SK-N-MC (cell line): ENCODE measurements around the gene TBL1X.

ENCODE experiments used
- DNase-seq: peaks from one replicate; pipeline ENCODE4 v3.0.0-alpha.2; 2011; ENCODE audit warnings: low read depth, low spot score
- H3K27ac ChIP-seq: fragments of 200-600 bp; sonication (generic); 2 replicates; pipeline ENCODE4 v1.5.1; 2016; ENCODE audit warnings: mixed run types
- H3K36me3 ChIP-seq: fragments of 200-600 bp; sonication (generic); 2 replicates; pipeline ENCODE4 v1.6.1; 2017; ENCODE audit warnings: antibody characterized with exemption, low read length, mixed read lengths; ENCODE audit not compliant: insufficient read depth
- H3K4me3 ChIP-seq: fragments of 200-600 bp; sonication (generic); 2 replicates; pipeline ENCODE4 v1.5.1; 2016
- H3K9ac ChIP-seq: fragments of 200-600 bp; sonication (generic); 2 replicates; pipeline ENCODE4 v1.8.0; 2017; ENCODE audit warnings: mixed run types, mixed read lengths; ENCODE audit not compliant: insufficient read length
- H3K9me3 ChIP-seq: fragments of 200-600 bp; sonication (generic); 2 replicates; pipeline ENCODE4 v1.6.1; 2017; ENCODE audit warnings: low read depth, mild to moderate bottlenecking, antibody characterized with exemption, low read length, moderate library complexity, mixed read lengths
- EZH2 ChIP-seq: fragments of 200-600 bp; sonication (generic); IDR thresholded peaks from one replicate; pipeline ENCODE4 v1.6.1; 2017; ENCODE audit warnings: antibody characterized with exemption
- FOXP2 ChIP-seq: optimal IDR thresholded peaks from 2 replicates; pipeline ENCODE3; 2011; ENCODE audit warnings: mild to moderate bottlenecking, moderate library complexity; ENCODE audit not compliant: insufficient read depth; ENCODE audit errors: extremely low read length, control extremely low read depth
- POLR2AphosphoS5 ChIP-seq: IDR thresholded peaks from 2 replicates; pipeline ENCODE4 v1.6.1; 2012; ENCODE audit warnings: mild to moderate bottlenecking, low read depth, low read length, borderline replicate concordance

The TBL1X gene

GRCh38 chrX:9739130-9739529, 274.3 kb downstream of the TBL1X start:
- no peaks in the 10 kb centered on the region for H3K9me3 ChIP-seq
- no peak for DNase-seq
- no peak overlapping the region for H3K27ac ChIP-seq
- TF ChIP-seq POLR2AphosphoS5: no peak
- no peak for TF ChIP-seq EZH2
- no peak for TF ChIP-seq FOXP2
- no peak overlapping the region for H3K9ac ChIP-seq
- no peak overlapping the region for H3K4me3 ChIP-seq
- no peaks in the 10 kb centered on the region for H3K36me3 ChIP-seq

- Histone ChIP-seq H3K4me3 (no peak overlapping the region), H3K9ac (no peak overlapping the region), H3K9me3 (no peaks in the 10 kb centered on the region), H3K36me3 (no peaks in the 10 kb centered on the region), H3K27ac (no peak overlapping the region)
- TF ChIP-seq EZH2 (no peak), POLR2AphosphoS5 (no peak), FOXP2 (no peak)
- DNase-seq: no peak
Observed at GRCh38 chrX:9745417-9746115, 280.7 kb downstream of the TBL1X start.

- no peak overlapping the region for H3K27ac ChIP-seq
- no peak overlapping the region for H3K9ac ChIP-seq
- TF ChIP-seq POLR2AphosphoS5: no peak
- TF ChIP-seq FOXP2: no peak
- TF ChIP-seq EZH2: no peak
- no peaks in the 10 kb centered on the region for H3K9me3 ChIP-seq
- DNase-seq: peak; percentile 10
- H3K4me3 ChIP-seq: no peak overlapping the region
- H3K36me3 ChIP-seq: no peaks in the 10 kb centered on the region
Observed at GRCh38 chrX:9746148-9746888, 281.5 kb downstream of the TBL1X start.

GRCh38 chrX:9747644-9748043, 282.8 kb downstream of the TBL1X start:
- TF ChIP-seq EZH2: no peak
- no peak for TF ChIP-seq FOXP2
- TF ChIP-seq POLR2AphosphoS5: no peak

GRCh38 chrX:9749146-9749692, 284.4 kb downstream of the TBL1X start:
- no peak for DNase-seq
- Histone ChIP-seq H3K9ac (no peak overlapping the region), H3K9me3 (no peaks in the 10 kb centered on the region), H3K27ac (no peak overlapping the region), H3K4me3 (no peak overlapping the region), H3K36me3 (no peaks in the 10 kb centered on the region)
- TF ChIP-seq FOXP2: no peak

More at GRCh38 chrX:9747644-9748043, 282.8 kb downstream of the TBL1X start:
- no peak overlapping the region for H3K27ac ChIP-seq
- H3K9me3 ChIP-seq: no peaks in the 10 kb centered on the region
- no peak overlapping the region for H3K4me3 ChIP-seq
- no peak for DNase-seq
- H3K36me3 ChIP-seq: no peaks in the 10 kb centered on the region
- H3K9ac ChIP-seq: no peak overlapping the region

- H3K9me3 ChIP-seq: no peaks in the 10 kb centered on the region
- no peaks in the 10 kb centered on the region for H3K36me3 ChIP-seq
- no peak for TF ChIP-seq EZH2
- TF ChIP-seq FOXP2: no peak
- TF ChIP-seq POLR2AphosphoS5: no peak
- no peak overlapping the region for H3K4me3 ChIP-seq
- H3K27ac ChIP-seq: no peak overlapping the region
- DNase-seq: no peak
- H3K9ac ChIP-seq: no peak overlapping the region
Observed at GRCh38 chrX:9757366-9757765, 292.5 kb downstream of the TBL1X start.

GRCh38 chrX:9758021-9758638, 293.3 kb downstream of the TBL1X start:
- H3K9ac ChIP-seq: no peak overlapping the region
- no peak for TF ChIP-seq FOXP2
- TF ChIP-seq EZH2: no peak
- no peak for TF ChIP-seq POLR2AphosphoS5
- H3K9me3 ChIP-seq: no peaks in the 10 kb centered on the region
- no peak overlapping the region for H3K27ac ChIP-seq
- no peak overlapping the region for H3K4me3 ChIP-seq
- no peak for DNase-seq
- no peaks in the 10 kb centered on the region for H3K36me3 ChIP-seq

- no peak overlapping the region for H3K27ac ChIP-seq
- TF ChIP-seq FOXP2 (no peak), POLR2AphosphoS5 (no peak), EZH2 (no peak)
- DNase-seq: no peak
- no peak overlapping the region for H3K4me3 ChIP-seq
- no peak overlapping the region for H3K9ac ChIP-seq
- H3K9me3 ChIP-seq: no peaks in the 10 kb centered on the region
- H3K36me3 ChIP-seq: no peaks in the 10 kb centered on the region
Observed at GRCh38 chrX:9759337-9759736, 294.5 kb downstream of the TBL1X start.

GRCh38 chrX:9765072-9765736, 300.3 kb downstream of the TBL1X start:
- Histone ChIP-seq H3K9ac (no peak overlapping the region), H3K27ac (no peak overlapping the region), H3K4me3 (no peak overlapping the region), H3K36me3 (no peaks in the 10 kb centered on the region), H3K9me3 (no peaks in the 10 kb centered on the region)
- TF ChIP-seq POLR2AphosphoS5: no peak
- no peak for DNase-seq
